ENCODE measurements around the gene GRHL1. TPM values are rescaled to one million over a fixed set of nuclear protein-coding genes. Genes with fewer than 3 reads are reported as not detected.

Gene GRHL1
- total RNA-seq, 1 experiment from 2014 or later = 3.2 TPM

GRCh38 chr2:10041711-10042110 is 90.2 kb downstream of the GRHL1 start:
- no peak for DNase-seq (ENCODE audit: low read depth)

GRCh38 chr2:10042301-10043161 is 91.0 kb downstream of the GRHL1 start:
- peak; percentile 46 for DNase-seq (ENCODE audit: low read depth)

- peak; percentile 86 for DNase-seq (ENCODE audit: low read depth)
These were observed 91.9 kb downstream of the GRHL1 start, which contains the start of gene KLF11 for GRCh38 chr2:10043256-10043905. Gene KLF11, plus strand, starts transcription at chr2:10043550. Its CDS starts 167 bp downstream, at chr2:10043717.

- peak; percentile 85 for DNase-seq (ENCODE audit: low read depth)
These were observed 92.6 kb downstream of the GRHL1 start for GRCh38 chr2:10043906-10044601.

- no peak for DNase-seq (ENCODE audit: low read depth)
These were observed 94.3 kb downstream of the GRHL1 start for GRCh38 chr2:10045561-10046355.

- no peak for DNase-seq (ENCODE audit: low read depth)
These were observed 95.4 kb downstream of the GRHL1 start for GRCh38 chr2:10046931-10047330.

- no peak for DNase-seq (ENCODE audit: low read depth)
These were observed 96.4 kb downstream of the GRHL1 start for GRCh38 chr2:10047616-10048500.

- peak; percentile 48 for DNase-seq (ENCODE audit: low read depth)
These were observed 97.1 kb downstream of the GRHL1 start for GRCh38 chr2:10048501-10049171.

Other genes starting within 250 kb of the GRHL1 start
- gene TAF1B, start 108.2 kb upstream of the GRHL1 start, total RNA-seq (2014; rRNA removed; shearing (Covaris generic)) = 15.1 and 30.3 TPM in 2 replicates
- 9.6 and 10.4 TPM in 2 replicates for gene KLF11, start 91.9 kb downstream of the GRHL1 start, total RNA-seq (2014; rRNA removed; shearing (Covaris generic))
- gene CYS1, start 128.7 kb downstream of the GRHL1 start, total RNA-seq (2014; rRNA removed; shearing (Covaris generic)) = 0.10 and 0.79 TPM in 2 replicates
- 110 and 170 TPM in 2 replicates for gene RRM2, start 171.0 kb downstream of the GRHL1 start, total RNA-seq (2014; rRNA removed; shearing (Covaris generic))

All from M059J (cell line).